Prostate gland (tissue), 2 donors: ENCODE data around the gene GABARAPL2. TPM values are rescaled to one million over a fixed set of nuclear protein-coding genes. Genes with fewer than 3 reads are reported as not detected.

Source experiments
- DNase-seq: peaks from one replicate; pipeline ENCODE4 v3.0.0-alpha.2; 2019; ENCODE audit warnings: low spot score
- H3K27ac ChIP-seq, 2 donors: fragments of 200-600 bp; sonication (generic); 2 replicates each; pipeline ENCODE4 v1.5.1; 2017 to 2019
- H3K27me3 ChIP-seq: fragments of 200-600 bp; sonication (generic); replicated peaks from 2 replicates; pipeline ENCODE4 v1.5.1; 2019; ENCODE audit not compliant: insufficient read depth
- H3K36me3 ChIP-seq, 2 donors: fragments of 200-600 bp; sonication (generic); 1 replicate in 1 of 2; 2 replicates in 1 of 2; pipeline versions ENCODE4 v1.5.1 to v1.8.1; 2017 to 2019
- H3K4me1 ChIP-seq: fragments of 200-600 bp; sonication (generic); replicated peaks from 2 replicates; pipeline ENCODE4 v1.5.1; 2019
- H3K4me3 ChIP-seq, 2 donors: fragments of 200-600 bp; sonication (generic); 2 replicates each; pipeline ENCODE4 v1.5.1; 2017 to 2019
- H3K9me3 ChIP-seq: fragments of 200-600 bp; sonication (generic); 2 replicates; pipeline ENCODE4 v1.5.1; 2017
- POLR2A ChIP-seq: fragments of 450-650 bp; IDR thresholded peaks from one replicate; pipeline ENCODE4 v1.6.1; 2016; ENCODE audit warnings: antibody characterized with exemption, mild to moderate bottlenecking
- POLR2AphosphoS5 ChIP-seq: sonication (generic); formaldehyde crosslinking; IDR thresholded peaks from one replicate; pipeline ENCODE4 v1.6.1; 2017; ENCODE audit warnings: antibody characterized with exemption
- WGBS: methylation state at CpG from one replicate; pipeline ENCODE4 v1.1.5; 2018; 5-methylcytosine and 5-hydroxymethylcytosine counted together
- intact Hi-C: fragments of 100-400 bp; cut with DNase I; formaldehyde crosslinking; loops from one replicate; pipeline ENCODE4 v1.14.2; 2022
- total RNA-seq, 2 donors: library from RNA; depleted of rRNA; stranded (reverse); fragments of >200 nt; gene quantifications; one replicate each; pipeline ENCODE4 v1.1.0, GENCODE V29; 2016
- TF ChIP-seq, protein P1 (sequence below), 4 experiments: fragments of 200-600 bp in 2 of 4; fragments of 450-650 bp in 2 of 4; sonication (generic) in 2 of 4; IDR thresholded peaks; 1 replicate in 3 of 4; 2 replicates in 1 of 4; pipeline ENCODE4 v1.5.1; 2016 to 2019; ENCODE audit warnings: antibody characterized with exemption in 4 of 4, mild to moderate bottlenecking in 2 of 4, moderate library complexity in 2 of 4

The GABARAPL2 gene
- total RNA-seq, result 100 to 1,000 TPM; 107 to 169 TPM

- intact Hi-C loops, result loop anchor here (2.0 to 5.0 kb wide), 3 partner anchors 57 to 134 kb away; partner anchors contain the start of genes ADAT1, CFDP1, KARS1 and TERF2IP
- peak; percentile 76 for DNase-seq
- Histone ChIP-seq H3K27me3 (no peaks in the 10 kb centered on the region), H3K9me3 (no peaks in the 10 kb centered on the region), H3K27ac (peak within 1 kb of the TSS; percentile 79 to 81), H3K4me3 (peak within 1 kb of the TSS; percentile 73 to 78), H3K36me3 (peaks cover 0 to 14% of the 10 kb centered on the region in 2 donors), H3K4me1 (peaks cover 11% of the 10 kb centered on the region)
- TF ChIP-seq, protein P1, sequence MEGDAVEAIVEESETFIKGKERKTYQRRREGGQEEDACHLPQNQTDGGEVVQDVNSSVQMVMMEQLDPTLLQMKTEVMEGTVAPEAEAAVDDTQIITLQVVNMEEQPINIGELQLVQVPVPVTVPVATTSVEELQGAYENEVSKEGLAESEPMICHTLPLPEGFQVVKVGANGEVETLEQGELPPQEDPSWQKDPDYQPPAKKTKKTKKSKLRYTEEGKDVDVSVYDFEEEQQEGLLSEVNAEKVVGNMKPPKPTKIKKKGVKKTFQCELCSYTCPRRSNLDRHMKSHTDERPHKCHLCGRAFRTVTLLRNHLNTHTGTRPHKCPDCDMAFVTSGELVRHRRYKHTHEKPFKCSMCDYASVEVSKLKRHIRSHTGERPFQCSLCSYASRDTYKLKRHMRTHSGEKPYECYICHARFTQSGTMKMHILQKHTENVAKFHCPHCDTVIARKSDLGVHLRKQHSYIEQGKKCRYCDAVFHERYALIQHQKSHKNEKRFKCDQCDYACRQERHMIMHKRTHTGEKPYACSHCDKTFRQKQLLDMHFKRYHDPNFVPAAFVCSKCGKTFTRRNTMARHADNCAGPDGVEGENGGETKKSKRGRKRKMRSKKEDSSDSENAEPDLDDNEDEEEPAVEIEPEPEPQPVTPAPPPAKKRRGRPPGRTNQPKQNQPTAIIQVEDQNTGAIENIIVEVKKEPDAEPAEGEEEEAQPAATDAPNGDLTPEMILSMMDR (IDR thresholded peaks at IDR 0.05), result peak in 1 of 4 experiments; percentile 23
- TF ChIP-seq POLR2A, result peak; percentile 95
- peak; percentile 88 for TF ChIP-seq POLR2AphosphoS5
- WGBS, result under 1% methylated on average over 58 of the region's 69 CpGs
Observed at GRCh38 chr16:75566040-75566757, at the start of gene GABARAPL2. GABARAPL2 (plus strand) TSS chr16:75566379; CDS start chr16:75566487, 108 bp downstream.

- Histone ChIP-seq H3K4me3 (no peak overlapping the region), H3K27ac (no peak overlapping the region), H3K9me3 (no peaks in the 10 kb centered on the region), H3K36me3 (no peaks in the 10 kb centered on the region), H3K27me3 (no peaks in the 10 kb centered on the region), H3K4me1 (no peaks in the 10 kb centered on the region)
- WGBS, result 76% methylated on average over 6 of the region's 6 CpGs
- no peak for TF ChIP-seq POLR2AphosphoS5
- TF ChIP-seq, protein P1 (IDR thresholded peaks at IDR 0.05), result no peak
- no peak for TF ChIP-seq POLR2A
- intact Hi-C loops, result loop anchor here (5.0 to 10.0 kb wide), 2 partner anchors 47 to 106 kb away; partner anchors contain the start of gene ADAT1
- DNase-seq, result no peak
Observed at GRCh38 chr16:75519175-75519574, 47.0 kb upstream of the GABARAPL2 start.

DNA sequence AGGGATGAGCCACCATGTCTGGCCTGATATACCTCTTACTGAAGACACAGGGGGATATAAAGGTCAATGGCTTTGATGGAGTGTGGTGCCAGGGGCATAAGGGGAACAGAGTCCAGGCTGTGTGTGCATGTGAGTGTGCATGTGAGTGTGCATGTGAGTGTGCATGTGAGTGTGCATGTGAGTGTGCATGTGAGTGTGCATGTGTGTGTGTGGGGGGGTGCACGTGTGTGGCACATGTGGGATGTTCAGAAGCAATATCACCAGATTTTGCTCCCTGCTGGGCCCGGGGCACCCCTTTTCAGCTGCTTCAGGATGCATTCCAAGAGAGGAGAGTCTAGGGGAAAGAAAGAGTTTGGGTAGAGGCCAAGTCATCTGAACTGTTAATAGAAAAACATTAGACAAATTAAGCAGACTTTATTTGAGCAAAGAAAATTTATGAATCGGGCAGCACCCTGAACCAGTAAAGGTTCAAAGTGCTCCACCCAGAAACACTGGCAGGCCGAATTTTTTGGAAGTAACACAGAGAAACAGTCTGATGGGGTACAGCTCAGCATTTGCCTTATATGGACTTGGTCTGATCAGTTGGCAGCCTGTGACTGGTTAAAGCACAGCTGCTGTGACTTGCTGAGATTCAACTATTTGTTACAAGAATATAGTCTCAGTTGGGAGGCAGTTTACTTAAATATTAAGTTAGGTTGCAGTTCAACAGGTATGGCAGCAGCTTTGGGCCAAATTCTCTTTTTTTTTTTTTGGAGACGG, 40.0 kb upstream of the GABARAPL2 start:
- Histone ChIP-seq H3K36me3 (no peaks in the 10 kb centered on the region), H3K4me1 (no peaks in the 10 kb centered on the region), H3K27me3 (no peaks in the 10 kb centered on the region), H3K9me3 (no peaks in the 10 kb centered on the region), H3K4me3 (no peak overlapping the region), H3K27ac (no peak overlapping the region)
- 89% methylated on average over 5 of the region's 5 CpGs for WGBS
- DNase-seq, result no peak
- TF ChIP-seq, protein P1 (IDR thresholded peaks at IDR 0.05), result no peak
- TF ChIP-seq POLR2A (no peak), POLR2AphosphoS5 (no peak)
- intact Hi-C loops, result no loop called here

DNA sequence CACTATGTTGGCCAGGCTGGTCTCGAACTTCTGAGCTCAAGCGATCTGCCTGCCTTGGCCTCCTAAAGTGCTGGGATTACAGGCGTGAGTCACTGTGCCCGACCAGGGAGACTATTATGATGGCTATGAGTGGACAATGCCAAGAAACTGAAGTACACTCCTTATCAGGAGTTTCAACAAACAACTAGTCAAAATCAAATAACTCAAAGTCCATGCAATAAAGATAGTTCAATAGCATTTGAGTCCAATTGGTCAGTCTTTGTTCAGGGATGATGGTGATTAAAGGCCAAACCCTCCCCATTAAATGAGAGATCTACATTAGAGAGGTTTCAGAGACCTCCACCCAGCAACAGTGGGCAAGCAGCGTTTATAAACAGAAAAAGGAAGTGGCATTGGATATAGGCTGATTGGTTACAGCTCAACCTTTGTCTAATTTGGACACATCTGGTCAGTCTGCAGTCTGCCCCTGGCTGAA, 38.3 kb upstream of the GABARAPL2 start:
- no peak overlapping the region for H3K27ac ChIP-seq
- intact Hi-C loops, result no loop called here
- no peaks in the 10 kb centered on the region for H3K27me3 ChIP-seq
- DNase-seq, result no peak
- no peaks in the 10 kb centered on the region for H3K4me1 ChIP-seq
- no peaks in the 10 kb centered on the region for H3K9me3 ChIP-seq
- TF ChIP-seq POLR2AphosphoS5, result peak; percentile 5
- TF ChIP-seq POLR2A, result no peak
- 71% methylated on average over 5 of the region's 5 CpGs for WGBS
- H3K4me3 ChIP-seq, result no peak overlapping the region
- H3K36me3 ChIP-seq, result no peaks in the 10 kb centered on the region
